Suppressor macrophage treated with lipopolysaccharide for 4 hours (primary cell): ENCODE results near the gene GRN.
A peak's percentile ranks its signal among the peaks of the same experiment; 100 is the strongest.

ENCODE experiments used
- DNase-seq: peaks from one replicate; pipeline ENCODE4 v3.0.0-alpha.2; 2020

GRN gene

DNA sequence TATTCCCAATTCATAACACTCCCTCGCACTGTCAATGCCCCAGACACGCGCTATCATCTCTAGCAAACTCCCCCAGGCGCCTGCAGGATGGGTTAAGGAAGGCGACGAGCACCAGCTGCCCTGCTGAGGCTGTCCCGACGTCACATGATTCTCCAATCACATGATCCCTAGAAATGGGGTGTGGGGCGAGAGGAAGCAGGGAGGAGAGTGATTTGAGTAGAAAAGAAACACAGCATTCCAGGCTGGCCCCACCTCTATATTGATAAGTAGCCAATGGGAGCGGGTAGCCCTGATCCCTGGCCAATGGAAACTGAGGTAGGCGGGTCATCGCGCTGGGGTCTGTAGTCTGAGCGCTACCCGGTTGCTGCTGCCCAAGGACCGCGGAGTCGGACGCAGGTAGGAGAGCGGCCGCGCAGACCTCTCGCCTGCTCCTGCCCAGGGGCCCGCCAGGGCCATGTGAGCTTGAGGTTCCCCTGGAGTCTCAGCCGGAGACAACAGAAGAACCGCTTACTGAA is at the start of gene GRN:
GRN (plus strand) TSS at position 364 of the 515 bp plus-strand sequence. CDS start 3,863 bp downstream, outside the sequence.
- peak; percentile 97 for DNase-seq

GRCh38 chr17:44297975-44298374 is 47.1 kb upstream of the GRN start:
- no peak for DNase-seq

DNA sequence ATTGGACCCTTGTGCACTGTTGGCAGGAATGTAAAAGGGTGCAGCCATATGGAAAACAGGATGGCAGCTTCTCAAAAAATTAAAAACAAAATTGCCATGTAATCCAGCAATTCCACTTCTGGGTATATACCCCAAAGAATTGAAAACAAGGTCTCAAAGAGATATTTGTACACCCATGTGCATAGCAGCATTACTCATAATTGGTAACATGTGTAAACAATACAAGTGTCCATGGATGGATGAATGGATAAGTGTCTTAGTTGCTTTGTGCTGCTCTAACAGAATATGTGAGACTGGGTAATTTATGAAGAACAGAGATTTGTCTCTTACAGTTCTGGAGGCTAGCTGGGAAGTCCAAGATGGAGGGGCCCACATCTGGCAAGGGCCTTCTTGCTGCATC is 40.5 kb upstream of the GRN start:
- DNase-seq, result no peak

GRCh38 chr17:44307387-44308186 is 37.5 kb upstream of the GRN start:
- DNase-seq, result no peak

- DNase-seq, result peak; percentile 77
Measured at GRCh38 chr17:44308320-44308818, 36.7 kb upstream of the GRN start, which contains the start of gene RUNDC3A. Gene RUNDC3A (plus strand): TSS chr17:44308601. CDS start chr17:44308833, 232 bp downstream.

DNA sequence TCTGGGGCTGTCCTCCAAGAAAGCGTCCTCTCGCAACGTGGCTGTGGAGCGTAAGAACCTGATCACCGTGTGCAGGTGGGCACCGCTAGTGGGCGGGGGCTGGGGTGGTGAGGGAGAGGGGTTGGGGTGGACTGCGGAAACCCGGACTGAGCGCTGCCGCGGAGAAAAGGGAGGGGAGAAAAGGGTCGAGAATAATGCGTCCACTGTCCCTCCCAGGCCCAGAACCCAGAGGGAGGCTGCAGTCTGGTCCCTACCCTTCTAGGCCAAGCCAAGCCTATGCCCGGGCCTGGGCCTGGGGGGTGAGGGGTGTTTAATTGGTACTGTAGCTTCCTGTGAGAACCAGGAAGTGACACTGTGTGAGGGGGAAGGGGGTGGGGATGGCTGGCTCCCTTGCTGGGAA is 36.2 kb upstream of the GRN start:
- DNase-seq, result no peak

DNA sequence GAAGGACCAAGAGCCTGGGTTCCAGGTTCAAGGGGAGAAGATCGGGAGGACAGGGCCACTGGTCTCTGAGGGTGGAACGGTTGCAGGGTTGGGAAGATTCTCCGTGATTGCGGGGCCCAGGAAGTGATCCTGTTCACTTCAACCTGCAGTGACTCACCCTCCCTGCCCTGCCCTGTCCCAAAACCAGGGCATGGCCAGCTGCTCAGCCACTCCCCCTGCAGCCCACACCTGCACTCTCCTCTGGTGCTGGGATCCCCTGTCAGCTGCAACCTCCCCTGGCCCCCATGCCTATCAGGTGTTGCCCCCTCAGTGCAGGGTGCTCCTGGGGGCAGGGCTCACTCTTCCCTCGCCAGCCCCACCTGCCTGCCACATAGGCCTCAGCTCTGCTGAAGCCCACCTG is 35.6 kb upstream of the GRN start:
- DNase-seq, result no peak

GRCh38 chr17:44310188-44310587 is 34.9 kb upstream of the GRN start:
- DNase-seq, result no peak

DNA sequence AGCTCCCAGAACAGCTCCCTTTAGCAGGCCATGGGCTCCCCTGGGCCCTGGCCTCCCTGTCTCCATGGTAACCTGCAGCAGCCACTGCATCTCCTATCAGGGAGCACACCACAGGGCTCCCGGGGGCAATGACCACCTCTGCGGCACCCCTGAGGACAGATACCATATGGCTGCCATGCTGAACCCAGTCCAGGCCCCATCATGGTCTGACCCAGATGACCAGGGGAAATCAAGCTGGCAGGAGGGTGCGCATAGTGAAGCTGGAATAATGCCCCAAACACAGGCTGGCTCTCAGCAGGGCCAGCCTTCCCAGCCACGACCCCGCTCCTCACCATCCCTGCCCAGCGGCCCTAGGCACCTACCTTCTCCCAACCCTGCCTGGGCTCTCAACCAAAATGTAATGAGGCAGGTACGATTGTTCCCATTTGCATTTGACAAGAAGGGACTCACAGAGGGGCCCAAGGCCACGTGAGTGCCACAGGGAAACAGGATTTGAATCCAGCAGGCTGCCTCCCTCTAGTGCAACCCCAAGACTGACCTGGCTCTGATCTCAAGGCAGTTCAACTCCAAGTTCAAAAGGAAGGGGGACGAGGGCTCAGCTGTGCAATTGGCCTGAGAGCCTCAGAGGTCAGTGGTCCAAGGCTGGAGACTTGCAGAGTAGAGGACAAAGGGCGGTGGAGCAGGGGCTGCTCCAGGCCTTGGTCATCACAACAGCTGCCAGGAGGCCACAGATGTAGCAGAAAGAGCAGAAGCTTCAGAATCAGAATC is 34.3 kb upstream of the GRN start:
- no peak for DNase-seq

DNA sequence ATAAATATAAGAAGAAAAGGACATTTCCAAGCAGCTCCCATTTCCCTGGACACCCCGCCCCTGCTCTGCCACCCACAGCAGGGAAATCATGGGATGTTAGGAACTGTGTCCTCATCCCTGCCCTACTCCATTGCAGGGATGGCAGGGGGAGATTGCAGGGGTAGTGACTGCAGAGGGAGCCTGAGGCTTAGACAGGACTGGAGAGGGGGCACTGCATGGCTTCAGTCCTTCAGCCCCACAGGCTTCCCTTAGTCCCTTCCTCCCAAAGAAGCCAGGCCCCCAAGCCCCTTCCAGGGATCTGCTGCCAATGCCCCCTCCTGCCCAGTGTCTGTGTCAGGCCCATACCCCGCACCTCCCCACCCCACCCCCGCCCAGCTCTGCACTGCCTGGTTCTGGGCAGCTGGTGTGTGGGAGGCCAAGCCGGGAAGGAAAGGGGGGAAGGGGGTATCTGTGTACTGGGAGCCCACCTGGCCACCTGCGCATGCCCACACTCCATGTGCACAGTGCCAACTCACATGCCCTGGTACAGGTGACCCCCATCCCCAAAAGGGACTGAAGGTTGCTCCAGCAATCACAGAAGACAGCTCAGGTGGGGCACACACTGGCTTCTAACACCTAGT is 33.4 kb upstream of the GRN start:
- no peak for DNase-seq

- DNase-seq, result no peak
Measured at GRCh38 chr17:44312396-44313104, 32.6 kb upstream of the GRN start.

- DNase-seq, result no peak
Measured at GRCh38 chr17:44314031-44314430, 31.1 kb upstream of the GRN start.

DNA sequence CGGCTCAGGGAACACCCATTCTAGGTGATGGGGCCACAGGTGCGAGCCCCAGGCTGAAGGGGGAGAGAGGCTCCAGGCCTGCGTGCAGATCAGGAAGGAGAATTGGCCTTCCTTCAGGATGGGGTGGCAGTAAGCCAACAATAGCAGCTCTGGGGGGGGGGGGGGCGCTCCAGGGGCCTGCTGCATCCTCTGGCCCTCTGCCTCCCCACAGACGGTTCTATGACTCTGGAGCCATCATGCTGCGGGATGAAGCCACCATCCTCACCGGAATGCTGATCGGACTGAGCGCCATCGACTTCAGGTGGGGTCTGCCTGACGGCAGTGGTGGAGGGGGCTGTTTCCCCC is 30.6 kb upstream of the GRN start:
- DNase-seq, result no peak

- DNase-seq, result no peak
Measured at GRCh38 chr17:44314869-44315661, 30.0 kb upstream of the GRN start.

- DNase-seq, result no peak
Measured at GRCh38 chr17:44315760-44316731, 29.1 kb upstream of the GRN start.

DNA sequence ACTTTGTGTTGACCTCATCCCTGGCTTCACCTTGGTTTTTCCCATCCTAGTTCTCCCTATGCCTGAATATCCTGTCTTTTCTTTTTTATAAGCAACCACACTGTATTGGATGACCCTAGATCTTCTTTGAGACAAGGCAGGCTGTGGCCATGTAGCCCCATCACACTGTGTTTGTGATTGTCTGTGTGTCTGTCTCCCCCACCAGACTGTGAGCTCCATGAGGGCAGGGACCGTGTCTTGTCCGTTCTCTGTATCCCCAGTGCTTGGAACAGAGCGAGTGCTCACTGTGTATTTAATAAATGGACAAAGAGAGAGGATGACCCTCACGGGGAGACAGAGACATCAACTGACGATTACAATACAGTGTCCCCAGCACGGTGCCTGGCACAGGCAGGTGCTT is 27.6 kb upstream of the GRN start:
- no peak for DNase-seq

DNA sequence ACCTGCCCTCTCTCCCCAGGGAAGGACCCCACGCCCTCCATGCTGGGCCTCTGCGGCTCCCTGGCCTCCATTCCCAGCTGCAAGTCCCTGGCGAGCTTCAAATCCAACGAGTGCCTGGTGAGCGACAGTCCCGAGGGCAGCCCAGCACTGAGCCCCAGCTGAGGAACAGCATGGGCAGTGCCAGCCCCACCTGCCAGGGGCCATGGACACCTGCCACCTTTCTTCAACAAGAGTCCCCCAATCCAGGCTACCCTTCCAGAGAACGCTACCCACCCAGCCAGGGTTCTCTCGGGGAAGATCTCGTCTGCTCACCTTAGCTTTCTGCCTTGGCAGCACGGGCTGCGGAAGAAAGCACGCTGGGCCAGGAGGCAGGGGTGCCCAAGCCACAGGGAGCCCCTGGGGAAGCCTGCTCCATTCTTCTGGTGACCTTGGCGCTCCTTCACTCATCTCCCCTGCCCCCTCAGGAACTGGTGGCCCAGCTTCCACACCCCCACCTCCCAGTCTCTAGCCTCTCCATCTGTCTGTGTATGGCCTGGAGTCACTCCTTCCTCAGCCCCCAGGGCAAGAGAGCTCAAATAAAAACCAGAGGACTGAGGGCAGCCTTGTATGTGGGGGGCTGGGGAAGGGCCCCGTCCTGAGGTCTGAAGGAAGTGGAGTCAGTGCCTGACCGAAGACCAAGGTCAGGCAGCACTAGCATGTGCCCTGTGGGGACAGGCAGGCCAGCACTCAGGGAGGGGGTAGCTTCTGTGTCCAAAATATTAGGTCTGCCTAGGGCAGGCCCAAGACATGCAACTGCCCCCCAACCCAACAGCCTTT is 26.8 kb upstream of the GRN start:
- no peak for DNase-seq

DNA sequence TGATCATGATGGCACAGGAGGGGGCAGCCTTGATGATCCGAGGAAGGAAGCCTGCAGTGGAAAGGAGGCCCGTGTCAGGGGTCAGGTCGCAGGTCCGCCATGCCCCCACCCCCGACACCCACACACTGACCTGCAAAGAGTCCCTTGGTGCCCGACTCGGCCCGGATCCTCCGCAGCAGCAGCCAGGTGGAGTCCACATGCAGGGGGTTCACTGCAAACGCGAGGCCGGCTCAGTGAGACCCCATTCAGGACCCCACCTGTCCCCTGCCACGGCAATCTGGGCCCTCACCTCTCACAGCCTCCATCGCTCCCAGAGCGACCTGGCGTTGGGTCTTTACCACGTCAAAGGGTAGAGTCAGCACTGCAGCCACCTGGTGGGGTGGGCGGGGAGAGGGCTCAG is 25.0 kb upstream of the GRN start:
- DNase-seq, result no peak

DNA sequence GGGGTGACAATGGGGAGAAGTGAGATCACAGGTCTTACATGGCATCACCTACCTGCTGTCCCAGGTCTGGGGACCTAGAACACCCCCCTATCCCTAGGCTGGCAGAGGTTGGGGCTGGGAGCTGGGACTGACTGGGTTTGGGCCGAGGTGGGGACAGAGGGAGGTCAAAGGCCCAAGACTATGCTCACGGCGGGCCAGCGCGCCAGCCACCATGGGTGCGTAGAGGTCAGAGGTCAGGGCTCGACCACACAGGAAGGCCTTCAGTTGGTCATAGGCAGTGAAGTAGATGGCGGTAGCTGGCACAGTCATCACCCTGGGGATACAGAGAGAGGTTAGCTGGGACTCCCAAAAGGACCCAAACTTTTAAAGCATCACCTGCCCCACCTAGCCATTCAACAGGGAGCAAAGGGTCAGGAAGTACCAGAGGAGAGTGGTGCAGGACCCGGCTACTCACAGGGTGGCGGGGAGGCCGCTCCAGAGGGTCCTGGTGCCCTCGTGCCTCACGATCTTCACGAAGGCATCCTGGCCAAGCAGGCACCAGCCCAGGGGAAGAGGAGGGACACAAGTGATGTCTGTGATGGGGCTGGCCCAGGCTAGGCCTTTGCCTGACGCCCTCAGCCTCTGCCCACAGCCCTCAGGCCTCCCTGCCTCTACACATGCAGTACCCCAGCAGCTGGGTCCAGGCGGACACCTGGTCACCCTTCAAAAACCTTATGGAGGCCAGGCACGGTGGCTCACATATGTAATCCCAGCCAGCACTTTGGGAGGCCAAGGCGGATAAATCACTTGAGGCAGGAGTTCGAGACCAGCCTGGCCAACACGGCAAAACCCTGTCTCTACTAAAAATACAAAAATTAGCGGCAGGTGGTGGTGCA is 23.6 kb upstream of the GRN start:
- no peak for DNase-seq
